Measurements from ENCODE around the gene USP25. TPM values are rescaled to one million over a fixed set of nuclear protein-coding genes. Genes with fewer than 3 reads are reported as not detected.
A peak's percentile ranks its signal among the peaks of the same experiment; 100 is the strongest.

USP25 gene
- total and polyA plus RNA-seq, 9 of the 15 experiments (the other 6 are each of a cell fraction or from before 2014, with no cell fraction given) = 7.8 to 44.9 (median 31.4) TPM

DNA sequence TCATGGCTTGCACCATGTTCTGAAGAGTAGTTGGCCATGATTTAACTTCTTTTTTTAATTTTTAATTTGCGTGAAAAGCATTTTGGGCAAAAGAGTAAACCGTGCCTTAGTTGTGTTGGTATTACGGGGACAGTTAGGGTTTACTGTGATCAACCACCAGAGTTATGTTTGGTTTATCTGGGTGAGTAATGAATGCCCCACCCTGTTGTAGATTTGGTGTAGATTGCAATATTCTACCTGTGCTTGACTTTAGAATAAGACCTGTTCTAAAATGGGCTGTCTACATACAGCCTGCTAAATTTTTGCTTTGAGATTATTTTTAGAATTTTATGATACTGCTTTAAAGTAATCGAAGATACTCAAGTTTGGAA is 1.4 kb downstream of the USP25 start (continued):
- TF ChIP-seq, protein P1, sequence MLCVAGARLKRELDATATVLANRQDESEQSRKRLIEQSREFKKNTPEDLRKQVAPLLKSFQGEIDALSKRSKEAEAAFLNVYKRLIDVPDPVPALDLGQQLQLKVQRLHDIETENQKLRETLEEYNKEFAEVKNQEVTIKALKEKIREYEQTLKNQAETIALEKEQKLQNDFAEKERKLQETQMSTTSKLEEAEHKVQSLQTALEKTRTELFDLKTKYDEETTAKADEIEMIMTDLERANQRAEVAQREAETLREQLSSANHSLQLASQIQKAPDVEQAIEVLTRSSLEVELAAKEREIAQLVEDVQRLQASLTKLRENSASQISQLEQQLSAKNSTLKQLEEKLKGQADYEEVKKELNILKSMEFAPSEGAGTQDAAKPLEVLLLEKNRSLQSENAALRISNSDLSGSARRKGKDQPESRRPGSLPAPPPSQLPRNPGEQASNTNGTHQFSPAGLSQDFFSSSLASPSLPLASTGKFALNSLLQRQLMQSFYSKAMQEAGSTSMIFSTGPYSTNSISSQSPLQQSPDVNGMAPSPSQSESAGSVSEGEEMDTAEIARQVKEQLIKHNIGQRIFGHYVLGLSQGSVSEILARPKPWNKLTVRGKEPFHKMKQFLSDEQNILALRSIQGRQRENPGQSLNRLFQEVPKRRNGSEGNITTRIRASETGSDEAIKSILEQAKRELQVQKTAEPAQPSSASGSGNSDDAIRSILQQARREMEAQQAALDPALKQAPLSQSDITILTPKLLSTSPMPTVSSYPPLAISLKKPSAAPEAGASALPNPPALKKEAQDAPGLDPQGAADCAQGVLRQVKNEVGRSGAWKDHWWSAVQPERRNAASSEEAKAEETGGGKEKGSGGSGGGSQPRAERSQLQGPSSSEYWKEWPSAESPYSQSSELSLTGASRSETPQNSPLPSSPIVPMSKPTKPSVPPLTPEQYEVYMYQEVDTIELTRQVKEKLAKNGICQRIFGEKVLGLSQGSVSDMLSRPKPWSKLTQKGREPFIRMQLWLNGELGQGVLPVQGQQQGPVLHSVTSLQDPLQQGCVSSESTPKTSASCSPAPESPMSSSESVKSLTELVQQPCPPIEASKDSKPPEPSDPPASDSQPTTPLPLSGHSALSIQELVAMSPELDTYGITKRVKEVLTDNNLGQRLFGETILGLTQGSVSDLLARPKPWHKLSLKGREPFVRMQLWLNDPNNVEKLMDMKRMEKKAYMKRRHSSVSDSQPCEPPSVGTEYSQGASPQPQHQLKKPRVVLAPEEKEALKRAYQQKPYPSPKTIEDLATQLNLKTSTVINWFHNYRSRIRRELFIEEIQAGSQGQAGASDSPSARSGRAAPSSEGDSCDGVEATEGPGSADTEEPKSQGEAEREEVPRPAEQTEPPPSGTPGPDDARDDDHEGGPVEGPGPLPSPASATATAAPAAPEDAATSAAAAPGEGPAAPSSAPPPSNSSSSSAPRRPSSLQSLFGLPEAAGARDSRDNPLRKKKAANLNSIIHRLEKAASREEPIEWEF (CRISPR knock-in tag; IDR thresholded peaks at IDR 0.05) = no peak
- TF ChIP-seq ARID1B (IDR thresholded peaks at IDR 0.05) = peak; percentile 45; the same call in 1 of the 2 replicates
- TF ChIP-seq, protein P2, sequence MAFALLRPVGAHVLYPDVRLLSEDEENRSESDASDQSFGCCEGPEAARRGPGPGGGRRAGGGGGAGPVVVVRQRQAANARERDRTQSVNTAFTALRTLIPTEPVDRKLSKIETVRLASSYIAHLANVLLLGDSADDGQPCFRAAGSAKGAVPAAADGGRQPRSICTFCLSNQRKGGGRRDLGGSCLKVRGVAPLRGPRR (CRISPR knock-in tag; IDR thresholded peaks at IDR 0.05) = no peak
- TF ChIP-seq SP1 (CRISPR knock-in tag; IDR thresholded peaks at IDR 0.05) = no peak
- TF ChIP-seq, protein P3, sequence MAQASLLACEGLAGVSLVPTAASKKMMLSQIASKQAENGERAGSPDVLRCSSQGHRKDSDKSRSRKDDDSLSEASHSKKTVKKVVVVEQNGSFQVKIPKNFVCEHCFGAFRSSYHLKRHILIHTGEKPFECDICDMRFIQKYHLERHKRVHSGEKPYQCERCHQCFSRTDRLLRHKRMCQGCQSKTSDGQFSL (CRISPR knock-in tag; IDR thresholded peaks at IDR 0.05) = no peak
- TF ChIP-seq, protein P3 (tag; IDR thresholded peaks at IDR 0.05) = no peak
- peak; percentile 33; the same call in 1 of the 2 replicates for TF ChIP-seq EP400 (IDR thresholded peaks at IDR 0.05)
- 0 out of 2 replicates have a peak, but pooled peaks have one; percentile 39 for TF ChIP-seq POLR2A (conservative IDR thresholded peaks at IDR 0.05)
- TF ChIP-seq, protein P4, sequence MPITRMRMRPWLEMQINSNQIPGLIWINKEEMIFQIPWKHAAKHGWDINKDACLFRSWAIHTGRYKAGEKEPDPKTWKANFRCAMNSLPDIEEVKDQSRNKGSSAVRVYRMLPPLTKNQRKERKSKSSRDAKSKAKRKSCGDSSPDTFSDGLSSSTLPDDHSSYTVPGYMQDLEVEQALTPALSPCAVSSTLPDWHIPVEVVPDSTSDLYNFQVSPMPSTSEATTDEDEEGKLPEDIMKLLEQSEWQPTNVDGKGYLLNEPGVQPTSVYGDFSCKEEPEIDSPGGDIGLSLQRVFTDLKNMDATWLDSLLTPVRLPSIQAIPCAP (CRISPR knock-in tag; IDR thresholded peaks at IDR 0.05; ENCODE audit: borderline replicate concordance) = no peak
- TF ChIP-seq ZNF75A (CRISPR knock-in tag; IDR thresholded peaks at IDR 0.05) = no peak
- TF ChIP-seq, protein P5, sequence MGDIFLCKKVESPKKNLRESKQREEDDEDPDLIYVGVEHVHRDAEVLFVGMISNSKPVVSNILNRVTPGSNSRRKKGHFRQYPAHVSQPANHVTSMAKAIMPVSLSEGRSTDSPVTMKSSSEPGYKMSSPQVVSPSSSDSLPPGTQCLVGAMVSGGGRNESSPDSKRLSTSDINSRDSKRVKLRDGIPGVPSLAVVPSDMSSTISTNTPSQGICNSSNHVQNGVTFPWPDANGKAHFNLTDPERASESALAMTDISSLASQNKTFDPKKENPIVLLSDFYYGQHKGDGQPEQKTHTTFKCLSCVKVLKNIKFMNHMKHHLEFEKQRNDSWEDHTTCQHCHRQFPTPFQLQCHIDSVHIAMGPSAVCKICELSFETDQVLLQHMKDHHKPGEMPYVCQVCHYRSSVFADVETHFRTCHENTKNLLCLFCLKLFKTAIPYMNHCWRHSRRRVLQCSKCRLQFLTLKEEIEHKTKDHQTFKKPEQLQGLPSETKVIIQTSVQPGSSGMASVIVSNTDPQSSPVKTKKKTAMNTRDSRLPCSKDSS (IDR thresholded peaks at IDR 0.05; ENCODE audit: low read depth, partially characterized antibody) = no peak
- TF ChIP-seq KLF13 (tag; IDR thresholded peaks at IDR 0.05; ENCODE audit: borderline replicate concordance, low read depth) = no peak
- TF ChIP-seq, protein P6, sequence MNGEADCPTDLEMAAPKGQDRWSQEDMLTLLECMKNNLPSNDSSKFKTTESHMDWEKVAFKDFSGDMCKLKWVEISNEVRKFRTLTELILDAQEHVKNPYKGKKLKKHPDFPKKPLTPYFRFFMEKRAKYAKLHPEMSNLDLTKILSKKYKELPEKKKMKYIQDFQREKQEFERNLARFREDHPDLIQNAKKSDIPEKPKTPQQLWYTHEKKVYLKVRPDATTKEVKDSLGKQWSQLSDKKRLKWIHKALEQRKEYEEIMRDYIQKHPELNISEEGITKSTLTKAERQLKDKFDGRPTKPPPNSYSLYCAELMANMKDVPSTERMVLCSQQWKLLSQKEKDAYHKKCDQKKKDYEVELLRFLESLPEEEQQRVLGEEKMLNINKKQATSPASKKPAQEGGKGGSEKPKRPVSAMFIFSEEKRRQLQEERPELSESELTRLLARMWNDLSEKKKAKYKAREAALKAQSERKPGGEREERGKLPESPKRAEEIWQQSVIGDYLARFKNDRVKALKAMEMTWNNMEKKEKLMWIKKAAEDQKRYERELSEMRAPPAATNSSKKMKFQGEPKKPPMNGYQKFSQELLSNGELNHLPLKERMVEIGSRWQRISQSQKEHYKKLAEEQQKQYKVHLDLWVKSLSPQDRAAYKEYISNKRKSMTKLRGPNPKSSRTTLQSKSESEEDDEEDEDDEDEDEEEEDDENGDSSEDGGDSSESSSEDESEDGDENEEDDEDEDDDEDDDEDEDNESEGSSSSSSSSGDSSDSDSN (IDR thresholded peaks at IDR 0.05; ENCODE audit: borderline replicate concordance in 1 of 2, low read depth in 2 of 2, low read length in 2 of 2) = 0 out of 4 replicates have a peak, but pooled peaks of 1 of the 2 experiments have one; percentile 45
- no peak for TF ChIP-seq RBM14 (IDR thresholded peaks at IDR 0.05; ENCODE audit: borderline replicate concordance, insufficient read depth, low read depth, low read length)
